ENCODE measurements around the gene ADORA1. TPM values are rescaled to one million over a fixed set of nuclear protein-coding genes. Genes with fewer than 3 reads are reported as not detected.

The ADORA1 gene
- total and polyA plus RNA-seq, 8 donors: 8.1 to 19.7 (median 15.5) TPM

DNA sequence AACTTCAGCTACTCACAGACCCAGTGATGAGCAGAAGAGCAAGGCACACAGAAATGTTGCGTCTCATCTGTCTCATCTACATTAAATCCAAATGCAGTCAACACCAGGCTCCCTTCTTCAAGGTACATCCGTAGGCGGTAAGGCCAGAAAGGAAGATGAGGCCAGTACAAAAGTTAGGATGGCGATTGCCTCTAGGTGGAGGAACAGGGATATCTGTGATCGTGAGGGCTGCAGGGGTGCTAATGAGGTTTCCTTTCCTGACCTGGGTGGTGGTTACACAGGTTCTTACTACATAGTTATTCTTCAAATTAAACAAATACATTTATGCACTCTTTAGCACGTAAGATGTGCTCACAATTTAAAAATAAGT lies 49.5 kb downstream of the ADORA1 start:
- no peak for ATAC-seq
- Histone ChIP-seq H3K27ac (no peak overlapping the region), H3K27me3 (no peaks in the 10 kb centered on the region), H3K9me3 (no peaks in the 10 kb centered on the region), H3K4me1 (no peaks in the 10 kb centered on the region), H3K36me3 (no peaks in the 10 kb centered on the region), H3K4me3 (no peak overlapping the region)
- no peak for FAIRE-seq
- intact Hi-C loops (cut with DNase I): no loop called here
- TF ChIP-seq, protein P1, sequence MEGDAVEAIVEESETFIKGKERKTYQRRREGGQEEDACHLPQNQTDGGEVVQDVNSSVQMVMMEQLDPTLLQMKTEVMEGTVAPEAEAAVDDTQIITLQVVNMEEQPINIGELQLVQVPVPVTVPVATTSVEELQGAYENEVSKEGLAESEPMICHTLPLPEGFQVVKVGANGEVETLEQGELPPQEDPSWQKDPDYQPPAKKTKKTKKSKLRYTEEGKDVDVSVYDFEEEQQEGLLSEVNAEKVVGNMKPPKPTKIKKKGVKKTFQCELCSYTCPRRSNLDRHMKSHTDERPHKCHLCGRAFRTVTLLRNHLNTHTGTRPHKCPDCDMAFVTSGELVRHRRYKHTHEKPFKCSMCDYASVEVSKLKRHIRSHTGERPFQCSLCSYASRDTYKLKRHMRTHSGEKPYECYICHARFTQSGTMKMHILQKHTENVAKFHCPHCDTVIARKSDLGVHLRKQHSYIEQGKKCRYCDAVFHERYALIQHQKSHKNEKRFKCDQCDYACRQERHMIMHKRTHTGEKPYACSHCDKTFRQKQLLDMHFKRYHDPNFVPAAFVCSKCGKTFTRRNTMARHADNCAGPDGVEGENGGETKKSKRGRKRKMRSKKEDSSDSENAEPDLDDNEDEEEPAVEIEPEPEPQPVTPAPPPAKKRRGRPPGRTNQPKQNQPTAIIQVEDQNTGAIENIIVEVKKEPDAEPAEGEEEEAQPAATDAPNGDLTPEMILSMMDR (IDR thresholded peaks at IDR 0.05): no peak
- WGBS, 2 donors: 85 to 87% methylated on average over 6 of the region's 6 CpGs
- DNase-seq: peak in 1 of 6 donors; percentile 6

DNA sequence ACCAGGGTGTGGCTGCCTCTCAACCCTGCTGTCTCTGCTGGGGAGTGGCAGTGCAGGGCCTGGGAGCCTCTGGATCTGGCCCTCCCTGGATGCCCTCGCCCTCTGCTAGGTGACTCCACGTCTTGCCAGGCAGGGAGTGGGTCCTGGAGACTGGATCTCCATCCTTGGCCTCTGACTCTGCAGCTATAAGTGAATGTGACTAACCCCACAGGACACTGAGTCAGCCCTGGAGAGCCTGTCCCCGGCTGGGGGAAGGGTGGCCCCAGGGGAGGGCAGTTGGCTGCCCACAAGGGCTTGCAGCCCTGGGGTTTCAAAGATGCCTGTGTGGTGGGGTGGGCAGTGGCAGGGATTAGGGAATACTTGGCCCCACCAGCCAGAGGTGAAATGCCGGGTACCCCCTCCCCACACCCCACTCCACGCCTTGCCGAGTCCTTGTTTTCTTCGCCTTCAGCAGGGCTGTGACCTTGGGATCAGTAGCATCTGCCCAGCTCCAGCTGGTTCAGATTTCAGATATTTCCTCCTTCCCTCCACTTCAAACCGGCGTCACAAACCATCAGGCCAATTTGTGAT lies 50.0 kb downstream of the ADORA1 start:
- Histone ChIP-seq H3K27me3 (no peaks in the 10 kb centered on the region), H3K4me1 (no peaks in the 10 kb centered on the region), H3K27ac (no peak overlapping the region), H3K9me3 (no peaks in the 10 kb centered on the region), H3K36me3 (no peaks in the 10 kb centered on the region), H3K4me3 (no peak overlapping the region)
- TF ChIP-seq, protein P1 (IDR thresholded peaks at IDR 0.05): no peak
- FAIRE-seq (no peak), DNase-seq (peak in 1 of 6 donors; percentile 42), ATAC-seq (no peak)
- WGBS, 2 donors: 45 to 46% methylated on average over 9 of the region's 9 CpGs
- intact Hi-C loops (cut with DNase I): no loop called here

DNA sequence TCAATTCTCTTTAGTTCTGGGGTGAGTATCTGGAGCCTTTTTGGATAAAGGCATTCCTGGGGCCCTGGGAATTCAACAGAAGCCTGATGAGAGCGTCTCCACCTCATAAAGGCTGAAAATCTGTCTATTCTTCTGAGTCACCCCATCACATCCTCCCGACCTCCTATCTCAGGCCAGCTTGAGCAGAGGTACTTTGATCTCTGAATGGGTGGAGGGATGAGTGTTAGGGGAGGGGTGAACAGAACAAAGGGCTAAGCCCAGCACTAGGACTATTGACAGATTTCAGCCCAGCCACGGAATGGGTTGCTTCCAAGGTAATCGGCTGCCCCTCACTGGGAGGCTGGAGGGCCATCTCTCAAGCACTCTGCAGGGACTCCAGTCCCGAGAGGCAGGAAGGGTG lies 50.6 kb downstream of the ADORA1 start:
- no peaks in the 10 kb centered on the region for H3K9me3 ChIP-seq
- H3K36me3 ChIP-seq: no peaks in the 10 kb centered on the region
- no peak overlapping the region for H3K4me3 ChIP-seq
- H3K27me3 ChIP-seq: no peaks in the 10 kb centered on the region
- FAIRE-seq: no peak
- no peaks in the 10 kb centered on the region for H3K4me1 ChIP-seq
- ATAC-seq: no peak
- WGBS, 2 donors: 63 to 65% methylated on average over 5 of the region's 5 CpGs
- peak in 1 of 6 donors; percentile 15 for DNase-seq
- no peak overlapping the region for H3K27ac ChIP-seq
- TF ChIP-seq, protein P1 (IDR thresholded peaks at IDR 0.05): no peak
- intact Hi-C loops (cut with DNase I): no loop called here

DNA sequence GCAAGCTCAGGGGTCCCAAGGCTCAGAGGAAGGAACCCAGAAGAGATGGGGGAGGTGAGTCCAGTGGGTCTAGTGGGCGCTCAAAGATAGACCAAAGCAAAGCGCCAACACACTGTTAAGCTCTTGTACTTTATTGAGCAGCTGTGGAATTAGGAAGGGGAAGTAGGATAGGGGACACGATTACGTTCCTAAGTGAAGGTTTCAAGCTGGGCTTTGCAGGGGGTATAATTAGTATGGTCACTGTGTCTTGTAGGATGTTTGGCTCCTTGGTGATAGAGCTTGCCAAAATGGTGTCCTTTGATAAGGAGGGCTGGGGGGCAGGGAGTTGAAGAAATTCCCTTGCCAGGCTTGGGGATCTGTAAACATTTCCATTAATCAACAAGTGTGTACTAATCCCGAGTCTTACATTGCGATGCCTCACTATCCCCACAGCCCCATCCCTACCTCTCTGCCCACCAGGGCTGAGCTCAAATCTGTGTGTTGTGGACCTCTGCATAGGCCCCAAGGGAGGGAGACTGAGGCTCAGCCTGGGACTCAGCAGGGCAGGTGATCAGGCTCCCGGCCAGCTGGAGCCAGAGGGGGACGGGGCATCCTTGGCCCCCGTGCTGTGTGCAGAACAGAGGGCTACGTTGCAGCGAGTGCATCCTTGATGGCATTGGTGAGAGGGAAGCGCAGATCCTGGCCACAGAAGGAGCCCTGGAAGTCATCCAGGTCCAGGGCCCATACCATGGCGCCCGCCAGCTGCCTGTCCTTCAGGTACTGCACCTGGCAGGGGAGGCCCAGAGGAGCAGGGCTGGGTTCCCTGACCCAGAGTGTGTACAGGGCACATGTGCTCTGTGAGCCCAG lies 51.5 kb downstream of the ADORA1 start:
- ATAC-seq: peak in 2 of 4 donors; percentile 50 to 65
- no peak for FAIRE-seq

More for the DNA sequence above, 51.5 kb downstream of the ADORA1 start:
- peak in 1 of 6 donors; percentile 29 for DNase-seq
- H3K4me3 ChIP-seq: no peak overlapping the region
- H3K9me3 ChIP-seq: no peaks in the 10 kb centered on the region
- no peaks in the 10 kb centered on the region for H3K36me3 ChIP-seq
- WGBS, 2 donors: 67 to 74% methylated on average over 14 of the region's 14 CpGs
- intact Hi-C loops (cut with DNase I): no loop called here
- H3K27me3 ChIP-seq: no peaks in the 10 kb centered on the region
- H3K27ac ChIP-seq: no peak overlapping the region
- no peaks in the 10 kb centered on the region for H3K4me1 ChIP-seq
- TF ChIP-seq, protein P1 (IDR thresholded peaks at IDR 0.05): no peak

Measured in pancreas (tissue), 10 donors.